ENCODE results near the gene GABRG3.

GABRG3 gene

GRCh38 chr15:27238209-27238608 lies 267.2 kb downstream of the GABRG3 start:
- Histone ChIP-seq H3K36me3 (ENCODE audit: low read depth) (no peaks in the 10 kb centered on the region), H3K4me1 (ENCODE audit: insufficient read depth, poor library complexity, severe bottlenecking) (no peaks in the 10 kb centered on the region), H3K27me3 (ENCODE audit: insufficient read depth, poor library complexity, severe bottlenecking) (peaks cover 4% of the 10 kb centered on the region), H3K27ac (ENCODE audit: poor library complexity, severe bottlenecking) (no peak overlapping the region), H3K4me3 (ENCODE audit: severe bottlenecking) (no peak overlapping the region), H3K9me3 (ENCODE audit: severe bottlenecking) (no peaks in the 10 kb centered on the region)
- ATAC-seq (ENCODE audit: low read depth) (no peak), DNase-seq (ENCODE audit: low spot score) (no peak)
- TF ChIP-seq CTCF (IDR thresholded peaks at IDR 0.05; ENCODE audit: poor library complexity, severe bottlenecking) = no peak

GRCh38 chr15:27238707-27239423 lies 267.9 kb downstream of the GABRG3 start:
- Histone ChIP-seq H3K27ac (ENCODE audit: poor library complexity, severe bottlenecking) (no peak overlapping the region), H3K4me3 (ENCODE audit: severe bottlenecking) (no peak overlapping the region), H3K36me3 (ENCODE audit: low read depth) (no peaks in the 10 kb centered on the region), H3K9me3 (ENCODE audit: severe bottlenecking) (no peaks in the 10 kb centered on the region), H3K4me1 (ENCODE audit: insufficient read depth, poor library complexity, severe bottlenecking) (no peaks in the 10 kb centered on the region), H3K27me3 (ENCODE audit: insufficient read depth, poor library complexity, severe bottlenecking) (peaks cover 7% of the 10 kb centered on the region)
- DNase-seq (ENCODE audit: low spot score) (no peak), ATAC-seq (ENCODE audit: low read depth) (no peak)
- TF ChIP-seq CTCF (IDR thresholded peaks at IDR 0.05; ENCODE audit: poor library complexity, severe bottlenecking) = no peak

GRCh38 chr15:27241943-27242342 lies 271.0 kb downstream of the GABRG3 start:
- H3K4me3 ChIP-seq (ENCODE audit: severe bottlenecking) = no peak overlapping the region
- H3K9me3 ChIP-seq (ENCODE audit: severe bottlenecking) = peaks cover 2% of the 10 kb centered on the region
- H3K4me1 ChIP-seq (ENCODE audit: insufficient read depth, poor library complexity, severe bottlenecking) = no peaks in the 10 kb centered on the region
- DNase-seq (ENCODE audit: low spot score) (no peak), ATAC-seq (ENCODE audit: low read depth) (peak; percentile 81)
- H3K27ac ChIP-seq (ENCODE audit: poor library complexity, severe bottlenecking) = no peak overlapping the region
- no peaks in the 10 kb centered on the region for H3K36me3 ChIP-seq (ENCODE audit: low read depth)
- TF ChIP-seq CTCF (IDR thresholded peaks at IDR 0.05; ENCODE audit: poor library complexity, severe bottlenecking) = no peak
- peaks cover 12% of the 10 kb centered on the region for H3K27me3 ChIP-seq (ENCODE audit: insufficient read depth, poor library complexity, severe bottlenecking)

GRCh38 chr15:27244047-27244446 lies 273.1 kb downstream of the GABRG3 start:
- no peak for TF ChIP-seq CTCF (IDR thresholded peaks at IDR 0.05; ENCODE audit: poor library complexity, severe bottlenecking)
- H3K27ac ChIP-seq (ENCODE audit: poor library complexity, severe bottlenecking) = no peak overlapping the region
- peaks cover 8% of the 10 kb centered on the region for H3K27me3 ChIP-seq (ENCODE audit: insufficient read depth, poor library complexity, severe bottlenecking)
- DNase-seq (ENCODE audit: low spot score) = no peak
- no peak overlapping the region for H3K4me3 ChIP-seq (ENCODE audit: severe bottlenecking)
- H3K4me1 ChIP-seq (ENCODE audit: insufficient read depth, poor library complexity, severe bottlenecking) = no peaks in the 10 kb centered on the region
- H3K36me3 ChIP-seq (ENCODE audit: low read depth) = no peaks in the 10 kb centered on the region
- peaks cover 2% of the 10 kb centered on the region for H3K9me3 ChIP-seq (ENCODE audit: severe bottlenecking)
- no peak for ATAC-seq (ENCODE audit: low read depth)

- Histone ChIP-seq H3K27me3 (ENCODE audit: insufficient read depth, poor library complexity, severe bottlenecking) (peaks cover 9% of the 10 kb centered on the region), H3K27ac (ENCODE audit: poor library complexity, severe bottlenecking) (no peak overlapping the region), H3K36me3 (ENCODE audit: low read depth) (no peaks in the 10 kb centered on the region), H3K4me3 (ENCODE audit: severe bottlenecking) (no peak overlapping the region), H3K9me3 (ENCODE audit: severe bottlenecking) (peaks cover 2% of the 10 kb centered on the region), H3K4me1 (ENCODE audit: insufficient read depth, poor library complexity, severe bottlenecking) (no peaks in the 10 kb centered on the region)
- DNase-seq (ENCODE audit: low spot score) (no peak), ATAC-seq (ENCODE audit: low read depth) (no peak)
- no peak for TF ChIP-seq CTCF (IDR thresholded peaks at IDR 0.05; ENCODE audit: poor library complexity, severe bottlenecking)
These were observed 277.3 kb downstream of the GABRG3 start for GRCh38 chr15:27248251-27248650.

Measured in RWPE2 (cell line).